GM23248 (cell line): ENCODE results near the gene POU2AF2. TPM values are rescaled to one million over a fixed set of nuclear protein-coding genes. Genes with fewer than 3 reads are reported as not detected.

Source experiments
- DNase-seq: peaks from one replicate; pipeline ENCODE4 v3.0.0-alpha.2; 2015
- H2AFZ ChIP-seq: fragments of 200-600 bp; sonication (generic); 2 replicates; pipeline ENCODE4 v1.6.1; 2016; ENCODE audit warnings: antibody characterized with exemption
- H3F3A ChIP-seq: fragments of 200-600 bp; sonication (generic); 2 replicates; pipeline ENCODE4 v1.6.1; 2016; ENCODE audit warnings: mild to moderate bottlenecking, antibody characterized with exemption, mixed run types; ENCODE audit not compliant: insufficient read depth
- H3K27ac ChIP-seq: fragments of 200-600 bp; sonication (generic); 2 replicates; pipeline ENCODE4 v1.5.1; 2016; ENCODE audit warnings: mild to moderate bottlenecking
- H3K27me3 ChIP-seq: fragments of 200-600 bp; sonication (generic); replicated peaks from 2 replicates; pipeline ENCODE4 v1.6.1; 2016; ENCODE audit warnings: mild to moderate bottlenecking; ENCODE audit not compliant: insufficient read depth
- H3K36me3 ChIP-seq: fragments of 200-600 bp; sonication (generic); 2 replicates; pipeline ENCODE4 v1.6.1; 2016; ENCODE audit warnings: low read depth, mild to moderate bottlenecking
- H3K4me1 ChIP-seq: fragments of 200-600 bp; sonication (generic); 2 replicates; pipeline ENCODE4 v1.6.1; 2016; ENCODE audit warnings: mild to moderate bottlenecking; ENCODE audit not compliant: insufficient read depth
- H3K4me2 ChIP-seq: fragments of 200-600 bp; sonication (generic); one replicate; pipeline ENCODE4 v1.6.1; 2016; ENCODE audit warnings: mild to moderate bottlenecking; ENCODE audit not compliant: unreplicated experiment
- H3K4me3 ChIP-seq: fragments of 200-600 bp; sonication (generic); 2 replicates; pipeline ENCODE4 v1.5.1; 2016; ENCODE audit warnings: mild to moderate bottlenecking
- H3K79me2 ChIP-seq: fragments of 200-600 bp; sonication (generic); 2 replicates; pipeline ENCODE4 v1.6.1; 2016; ENCODE audit warnings: mild to moderate bottlenecking; ENCODE audit not compliant: insufficient read depth
- H3K9ac ChIP-seq: fragments of 200-600 bp; sonication (generic); 2 replicates; pipeline ENCODE4 v1.6.1; 2016; ENCODE audit warnings: mild to moderate bottlenecking
- H3K9me2 ChIP-seq: fragments of 200-600 bp; sonication (generic); 2 replicates; pipeline ENCODE4 v1.6.1; 2016; ENCODE audit warnings: mixed run types, mild to moderate bottlenecking, moderate library complexity; ENCODE audit not compliant: insufficient read depth
- H3K9me3 ChIP-seq: fragments of 200-600 bp; sonication (generic); one replicate; pipeline ENCODE4 v1.6.1; 2017; ENCODE audit warnings: low read depth
- H4K20me1 ChIP-seq: fragments of 200-600 bp; sonication (generic); 2 replicates; pipeline ENCODE4 v1.6.0; 2016; ENCODE audit not compliant: insufficient read depth
- EZH2 ChIP-seq: fragments of 200-600 bp; sonication (generic); IDR thresholded peaks from 2 replicates; pipeline ENCODE4 v1.6.1; 2018; ENCODE audit warnings: antibody characterized with exemption, mild to moderate bottlenecking; ENCODE audit not compliant: insufficient read depth, poor library complexity, severe bottlenecking
- EZH2phosphoT487 ChIP-seq: fragments of 200-600 bp; sonication (generic); IDR thresholded peaks from 2 replicates; pipeline ENCODE4 v1.6.1; 2018; ENCODE audit warnings: antibody characterized with exemption, moderate library complexity, mild to moderate bottlenecking, low read depth; ENCODE audit not compliant: insufficient read depth
- WGBS, 2 experiments: methylation state at CpG; one replicate each; pipeline ENCODE4 v1.1.6; 2015 to 2017; ENCODE audit warnings: low lambda C conversion rate in 2 of 2, low coverage in 1 of 2; ENCODE audit errors: missing lambda C conversion rate in 2 of 2; 5-methylcytosine and 5-hydroxymethylcytosine counted together
- in situ Hi-C: fragments of 300-500 bp; cut with MboI; formaldehyde crosslinking; loops from 2 replicates; pipeline ENCODE4 v1.15.0; 2020
- polyA plus RNA-seq: library from polyadenylated mRNA; unstranded; fragments of >200 nt; fragmentation: Nextera tagmentation; extraction: Ambion mirVana; gene quantifications from 2 replicates; pipeline ENCODE4 v1.2.1, GENCODE V29; 2016
- total RNA-seq: library from RNA; depleted of rRNA; stranded (reverse); fragments of >200 nt; shearing (Covaris generic); gene quantifications from 2 replicates; pipeline ENCODE4 v1.2.3, GENCODE V29; 2014

POU2AF2 gene
- total and polyA plus RNA-seq, 2 experiments from 2014 or later, result not detected

- Histone ChIP-seq H3F3A (no peaks in the 10 kb centered on the region), H3K79me2 (no peaks in the 10 kb centered on the region), H3K9ac (no peak overlapping the region), H3K27ac (no peak overlapping the region), H3K9me2 (no peaks in the 10 kb centered on the region), H2AFZ (no peak overlapping the region), H3K27me3 (peaks cover 4% of the 10 kb centered on the region; the same call in 1 of the 2 replicates), H3K4me2 (no peak overlapping the region), H3K4me3 (no peak overlapping the region), H3K9me3 (no peaks in the 10 kb centered on the region), H4K20me1 (no peaks in the 10 kb centered on the region), H3K36me3 (no peaks in the 10 kb centered on the region), H3K4me1 (no peaks in the 10 kb centered on the region)
- in situ Hi-C loops, result no loop called here
- DNase-seq, result no peak
- WGBS, 2 experiments, result 95 to 98% methylated on average over 10 of the region's 10 CpGs
- TF ChIP-seq EZH2phosphoT487 (no peak), EZH2 (no peak)
Observed at GRCh38 chr11:111297696-111298095, 52.2 kb downstream of the POU2AF2 start.

GRCh38 chr11:111298413-111299100, 53.0 kb downstream of the POU2AF2 start, which contains the start of gene POU2AF3:
Gene POU2AF3 (plus strand): TSS chr11:111298546. CDS start chr11:111298582, 36 bp downstream.
- no peak for TF ChIP-seq EZH2
- H3K36me3 ChIP-seq, result no peaks in the 10 kb centered on the region
- WGBS, 2 experiments, result 7 to 17% methylated on average over 25 to 57 of the region's 57 CpGs
- no peaks in the 10 kb centered on the region for H3F3A ChIP-seq
- H4K20me1 ChIP-seq, result no peaks in the 10 kb centered on the region
- peak within 1 kb of the TSS; percentile 86 for H2AFZ ChIP-seq
- H3K9ac ChIP-seq, result peak within 1 kb of the TSS; percentile 26
- no peaks in the 10 kb centered on the region for H3K79me2 ChIP-seq
- no peak within 1 kb of the TSS for H3K27ac ChIP-seq
- in situ Hi-C loops, result no loop called here
- no peaks in the 10 kb centered on the region for H3K4me1 ChIP-seq
- H3K4me2 ChIP-seq, result peak within 1 kb of the TSS; percentile 73
- H3K4me3 ChIP-seq, result peak within 1 kb of the TSS; percentile 68
- peak; percentile 23 for DNase-seq
- H3K9me2 ChIP-seq, result no peaks in the 10 kb centered on the region
- peaks cover 6% of the 10 kb centered on the region; the same call in 1 of the 2 replicates for H3K27me3 ChIP-seq
- H3K9me3 ChIP-seq, result no peaks in the 10 kb centered on the region

- H3K9ac ChIP-seq, result peak overlapping the region; percentile 26
- no peaks in the 10 kb centered on the region for H3F3A ChIP-seq
- no peaks in the 10 kb centered on the region for H3K9me3 ChIP-seq
- H3K4me3 ChIP-seq, result peak overlapping the region; percentile 68
- H4K20me1 ChIP-seq, result no peaks in the 10 kb centered on the region
- in situ Hi-C loops, result no loop called here
- no peaks in the 10 kb centered on the region for H3K79me2 ChIP-seq
- no peak for TF ChIP-seq EZH2
- TF ChIP-seq EZH2phosphoT487, result no peak
- H3K4me1 ChIP-seq, result no peaks in the 10 kb centered on the region
- peak overlapping the region; percentile 86 for H2AFZ ChIP-seq
- DNase-seq, result peak; percentile 71
- H3K9me2 ChIP-seq, result no peaks in the 10 kb centered on the region
- no peak overlapping the region for H3K27ac ChIP-seq
- H3K4me2 ChIP-seq, result peak overlapping the region; percentile 73
- H3K27me3 ChIP-seq, result peaks cover 10% of the 10 kb centered on the region; the same call in 1 of the 2 replicates
- H3K36me3 ChIP-seq, result no peaks in the 10 kb centered on the region
- WGBS, 2 experiments, result 2 to 4% methylated on average over 52 to 74 of the region's 77 CpGs
Observed at GRCh38 chr11:111299101-111300026, 53.8 kb downstream of the POU2AF2 start.

- Histone ChIP-seq H3K4me3 (no peak overlapping the region), H3K4me2 (no peak overlapping the region), H3K9me3 (no peaks in the 10 kb centered on the region), H2AFZ (no peak overlapping the region), H3K27me3 (peaks cover 22% of the 10 kb centered on the region), H3K27ac (no peak overlapping the region), H3K36me3 (no peaks in the 10 kb centered on the region), H3K9ac (no peak overlapping the region), H4K20me1 (no peaks in the 10 kb centered on the region), H3K79me2 (no peaks in the 10 kb centered on the region), H3F3A (no peaks in the 10 kb centered on the region), H3K9me2 (no peaks in the 10 kb centered on the region), H3K4me1 (no peaks in the 10 kb centered on the region)
- no peak for DNase-seq
- in situ Hi-C loops, result no loop called here
- TF ChIP-seq EZH2phosphoT487, result no peak
- no peak for TF ChIP-seq EZH2
- WGBS, 2 experiments, result 91 to 94% methylated on average over 9 of the region's 9 CpGs
Observed at GRCh38 chr11:111300569-111300968, 55.0 kb downstream of the POU2AF2 start.
